Stromal cell of bone marrow (primary cell): ENCODE results near the gene FLAD1.
A peak's percentile ranks its signal among the peaks of the same experiment; 100 is the strongest.
"Not testable (repeated sequence)": the region's sequence is repeated elsewhere in the genome, so short reads cannot be mapped to it uniquely, and the experiment has no call there.

Experiments used
- DNase-seq: peaks from one replicate; pipeline ENCODE4 v3.0.0-alpha.2; 2012; ENCODE audit warnings: low read depth

FLAD1 gene

DNA sequence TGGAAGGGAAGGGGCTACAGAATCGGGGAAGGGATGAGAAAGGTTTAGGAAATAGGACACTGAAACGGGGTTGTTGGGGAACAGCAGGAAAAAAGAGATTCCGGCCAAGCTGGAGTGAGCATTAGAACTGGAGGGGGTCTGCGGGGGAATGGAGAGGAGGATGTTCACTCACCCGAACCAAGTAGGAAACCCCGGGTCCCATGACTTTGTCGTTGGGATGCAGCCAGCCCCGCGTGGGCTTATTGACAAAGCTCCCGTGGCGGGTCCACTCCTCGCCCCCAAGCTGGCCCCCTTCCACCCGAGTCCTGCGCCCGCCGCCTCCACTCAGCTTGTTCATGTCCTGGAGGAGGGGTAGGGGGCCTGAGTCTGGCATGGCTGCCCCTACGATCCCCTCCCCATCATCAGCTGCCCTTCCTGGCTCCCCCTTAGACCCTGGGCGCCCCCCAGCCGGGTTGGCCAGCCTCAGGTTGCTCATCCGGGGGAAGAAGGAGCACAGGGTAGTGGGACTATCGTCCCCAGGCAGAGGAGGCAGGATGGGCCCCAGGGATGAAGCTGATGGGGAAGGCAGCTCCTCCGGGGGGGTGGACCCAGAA lies 13.2 kb upstream of the FLAD1 start:
- no peak for DNase-seq

DNA sequence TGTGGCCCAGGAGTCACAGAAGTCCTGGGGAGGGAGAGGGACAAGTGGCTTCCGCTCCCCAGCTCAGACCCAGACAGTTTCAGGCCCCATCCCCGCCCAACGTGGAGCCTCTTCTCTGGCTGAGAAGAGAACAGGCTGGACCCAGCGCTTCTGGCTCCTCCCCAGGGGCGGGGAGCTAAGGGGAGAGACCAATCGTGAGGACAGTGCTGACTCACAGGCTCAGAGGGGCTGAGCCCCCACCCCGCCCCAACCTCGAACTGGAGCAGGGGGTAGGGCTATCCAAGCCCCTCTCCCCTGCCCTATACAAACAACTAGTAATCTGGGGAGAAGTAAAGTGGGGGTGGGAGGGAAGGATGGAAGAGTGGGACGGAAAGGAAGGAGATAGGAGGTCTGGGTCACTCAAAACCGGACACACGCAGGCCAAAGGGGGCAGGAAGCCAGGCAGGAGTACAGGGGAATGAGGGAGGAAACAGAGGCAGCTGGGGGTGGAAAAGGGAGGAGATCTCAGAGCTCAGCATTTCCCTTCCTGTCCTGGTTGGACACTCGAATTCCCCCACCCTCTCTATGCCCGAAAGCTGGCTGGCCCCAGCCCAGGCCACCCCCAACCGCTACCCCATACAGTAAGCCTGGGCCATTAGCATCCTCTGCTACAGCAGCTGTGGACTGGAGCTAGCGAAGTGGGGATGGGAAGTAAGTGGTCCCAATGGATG lies 12.4 kb upstream of the FLAD1 start, which contains the start of gene SHC1:
TSS of gene SHC1 (minus strand) at position 117 of the 710 bp plus-strand sequence. CDS start 221 bp downstream, outside the sequence.
- peak; percentile 97 for DNase-seq

DNA sequence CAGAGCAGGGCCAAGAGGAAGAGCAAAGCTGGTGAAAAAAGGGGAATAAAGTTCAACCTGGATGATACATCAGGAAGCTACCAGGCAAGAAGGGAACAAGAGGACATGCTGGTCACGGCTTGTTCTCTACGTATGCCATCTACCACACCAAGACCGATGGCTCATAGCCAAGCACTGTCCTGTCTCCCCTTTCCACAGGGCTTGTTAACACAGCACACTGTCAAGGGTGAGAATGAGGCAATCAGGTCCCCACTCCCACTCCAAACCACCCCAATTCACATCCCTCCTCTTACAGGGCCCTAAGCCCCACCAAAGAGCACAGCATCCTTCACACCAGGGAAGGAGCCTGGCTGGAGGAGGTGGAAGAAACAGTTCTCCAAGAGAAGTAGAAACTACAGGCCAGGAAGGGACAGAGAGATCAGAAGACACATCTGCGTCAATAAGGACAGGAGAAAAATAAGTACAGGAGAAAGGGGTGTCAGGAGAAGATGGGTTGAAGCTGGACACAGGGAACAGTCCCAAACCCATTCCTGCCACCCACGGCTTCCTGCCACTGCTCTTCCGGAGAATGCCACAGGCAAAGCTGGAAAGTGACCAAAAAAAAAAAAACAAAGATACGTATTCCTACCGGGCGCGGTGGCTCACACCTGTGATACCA lies 11.7 kb upstream of the FLAD1 start:
- DNase-seq, result no peak

DNA sequence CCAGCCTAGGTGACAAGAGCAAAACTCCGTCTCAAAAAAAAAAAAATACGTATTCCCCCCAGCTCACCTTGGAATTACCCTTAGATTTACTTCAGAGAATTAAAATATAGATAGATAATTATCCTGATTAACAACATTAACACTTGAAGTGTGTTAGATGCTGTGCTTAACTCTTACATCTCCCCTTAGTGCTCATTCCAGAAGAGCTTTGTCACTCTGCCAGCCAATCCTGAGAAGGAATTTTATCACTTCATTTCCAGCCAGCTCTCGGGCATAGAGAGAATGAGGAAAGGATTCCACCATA lies 11.0 kb upstream of the FLAD1 start:
- no peak for DNase-seq

DNA sequence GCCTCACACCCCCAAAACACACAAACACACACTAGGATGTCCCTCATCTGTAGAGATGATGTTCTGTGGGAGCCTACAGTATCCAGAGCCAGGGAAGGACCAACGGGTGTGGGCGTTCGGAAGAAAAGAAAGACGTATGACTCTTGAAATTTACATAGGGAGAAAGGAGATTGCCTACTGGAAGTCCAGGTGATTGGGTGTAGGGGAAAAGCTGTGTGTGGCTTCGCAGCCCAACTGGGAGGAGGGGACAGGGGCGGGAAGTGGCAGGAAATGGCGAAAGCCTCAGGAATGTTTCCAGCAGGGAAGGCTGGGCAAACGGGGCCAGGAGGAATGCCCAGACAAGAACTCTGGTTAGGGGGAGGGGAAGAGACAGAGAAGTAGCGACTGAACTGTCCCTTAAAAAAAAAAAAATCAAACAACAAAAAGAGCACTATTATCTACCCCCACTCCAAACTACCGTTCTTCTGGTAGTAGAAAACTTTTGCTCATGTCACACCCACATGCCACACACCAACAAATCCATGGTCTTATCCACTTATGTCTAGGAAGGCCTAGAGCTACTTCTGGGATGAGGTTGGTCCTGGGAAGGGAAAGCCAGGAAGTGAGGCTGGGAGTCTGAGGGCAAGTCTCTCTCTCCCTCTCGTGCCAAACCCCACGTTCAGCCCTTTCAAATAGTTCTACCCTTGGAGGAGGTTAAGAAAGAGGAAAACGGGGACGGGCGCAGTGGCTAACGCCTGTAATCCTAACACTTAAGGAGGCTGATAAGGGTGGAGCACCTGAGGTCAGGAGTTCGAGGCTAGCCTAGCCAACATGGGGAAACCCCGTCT lies 10.4 kb upstream of the FLAD1 start:
- peak; percentile 81 for DNase-seq

DNA sequence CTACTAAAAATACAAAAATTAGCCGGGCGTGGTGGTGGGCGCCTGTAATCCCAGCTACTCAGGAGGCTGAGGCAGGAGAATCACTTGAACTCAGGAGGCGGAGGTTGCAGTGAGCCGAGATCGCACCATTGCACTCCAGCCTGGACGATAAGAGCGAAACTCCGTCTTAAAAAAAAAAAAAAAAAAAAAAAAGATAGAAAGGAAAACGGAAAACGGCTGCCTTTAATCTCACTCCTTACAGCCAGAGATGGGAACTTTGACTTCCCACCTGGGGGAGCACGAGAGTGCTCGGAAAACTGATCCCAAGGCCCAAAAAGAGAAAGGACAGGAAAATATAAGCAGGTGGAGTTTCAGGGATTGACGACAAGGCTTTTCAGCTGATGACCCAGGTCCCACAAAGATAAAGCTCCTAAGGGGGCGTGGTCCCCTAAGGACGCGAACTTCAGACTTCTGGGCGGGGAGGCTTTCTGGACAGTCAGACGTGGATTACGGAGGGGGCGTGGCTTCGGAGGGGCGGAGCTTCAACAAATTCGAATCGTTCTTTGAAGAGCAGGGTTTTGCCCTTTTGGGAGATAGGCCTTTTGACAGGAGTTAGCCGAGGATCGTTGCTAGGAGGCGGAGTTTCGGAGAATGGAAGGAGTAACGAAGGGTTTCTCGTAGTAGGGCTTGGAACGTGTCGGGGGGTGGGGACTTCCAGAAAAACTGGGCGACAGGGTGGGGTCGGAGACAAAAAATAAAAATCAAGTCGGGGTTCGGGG lies 9.6 kb upstream of the FLAD1 start:
- DNase-seq, result peak; percentile 93

DNA sequence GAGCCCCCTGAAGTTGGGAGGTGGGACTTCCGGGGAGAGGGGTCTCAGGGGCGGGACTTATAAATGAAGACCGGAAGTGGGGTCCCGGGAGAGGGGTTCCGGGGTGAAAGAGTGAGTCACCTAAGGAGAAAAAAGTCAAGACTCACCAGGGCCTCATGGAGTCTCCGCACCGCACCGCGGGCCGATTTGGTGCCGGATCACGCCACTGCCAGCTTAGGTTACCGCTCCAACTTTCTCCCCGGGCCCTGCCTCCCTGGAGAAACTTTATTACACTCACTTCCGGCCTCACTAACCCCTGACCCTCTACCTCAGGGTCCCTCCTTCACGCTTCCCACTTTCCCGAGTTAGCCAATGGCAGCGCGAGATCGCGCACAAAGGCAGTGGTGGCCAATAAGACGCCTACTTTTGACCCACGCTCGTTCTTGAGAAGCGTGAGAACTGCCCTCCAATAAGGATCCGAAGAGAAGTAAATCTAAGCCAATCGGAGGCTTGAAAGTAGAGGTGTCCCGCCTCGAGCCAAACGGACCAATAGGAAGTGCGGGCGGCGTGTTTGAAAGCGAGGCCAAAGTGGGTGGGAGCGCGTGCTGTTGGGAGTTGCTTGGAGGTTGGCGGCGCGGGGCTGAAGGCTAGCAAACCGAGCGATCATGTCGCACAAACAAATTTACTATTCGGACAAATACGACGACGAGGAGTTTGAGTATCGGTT lies 8.9 kb upstream of the FLAD1 start, which contains the start of gene CKS1B:
TSS of gene CKS1B (plus strand) at position 580 of the 706 bp plus-strand sequence. CDS start at position 645, 65 bp downstream.
- DNase-seq, result peak; percentile 100

DNA sequence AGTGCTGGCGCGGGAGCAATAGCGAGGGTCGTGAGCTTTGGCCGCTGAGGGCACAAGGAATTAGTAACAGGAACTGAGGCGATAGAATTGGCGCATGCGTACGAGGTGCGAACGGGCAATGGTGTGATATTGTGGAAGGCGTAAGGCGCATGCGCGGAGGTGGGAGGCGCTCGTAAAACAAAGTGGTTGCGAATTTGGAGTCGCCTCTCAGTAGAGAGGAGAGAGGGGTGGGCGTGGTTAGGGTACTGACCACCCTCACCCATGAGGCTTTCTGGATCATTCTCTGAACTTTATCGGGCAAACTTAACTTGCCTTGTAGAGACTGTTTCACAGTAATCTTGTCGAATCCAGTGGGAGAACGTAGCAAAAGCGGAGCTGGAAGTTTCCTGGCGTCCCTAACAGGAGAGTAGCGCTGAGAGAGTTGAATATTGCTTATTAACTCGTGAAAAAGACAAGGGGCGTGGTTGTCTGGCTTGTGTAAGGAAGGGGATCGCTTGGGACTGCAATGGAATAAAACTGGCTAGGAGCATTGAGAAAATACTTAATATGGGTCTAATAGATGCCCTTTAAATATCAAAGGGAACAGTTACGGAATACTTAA lies 8.2 kb upstream of the FLAD1 start:
- DNase-seq, result peak; percentile 90

DNA sequence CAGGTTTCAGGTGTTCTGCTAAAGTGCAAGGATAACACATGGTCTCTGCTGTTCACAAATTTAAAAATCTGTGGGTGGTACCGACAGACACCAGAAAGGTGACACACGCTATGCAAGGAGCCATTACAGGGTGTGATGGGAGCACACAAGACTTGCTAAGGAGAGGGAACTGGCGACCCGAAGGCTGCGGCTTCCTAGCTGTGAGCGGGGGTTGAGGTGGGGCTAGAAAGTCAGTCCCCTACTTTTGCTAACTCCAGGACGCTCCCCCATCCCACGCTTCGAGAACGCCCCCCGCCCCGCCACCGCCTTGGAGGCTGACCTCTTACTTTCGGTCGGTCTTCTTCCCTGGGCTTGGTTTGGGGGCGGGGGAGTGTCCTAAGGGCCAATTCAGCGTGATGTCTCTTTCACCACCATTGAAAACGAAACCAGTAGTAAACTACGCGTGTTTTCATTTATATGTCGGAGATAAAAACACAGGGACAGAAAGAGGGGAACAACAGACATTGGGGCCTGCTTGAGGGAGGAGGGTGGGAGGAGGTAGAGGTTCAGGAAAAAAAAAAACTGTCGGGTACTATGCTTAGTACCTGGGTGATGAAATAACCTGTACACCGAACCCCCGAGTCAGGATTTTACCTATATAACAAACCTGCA lies 7.6 kb upstream of the FLAD1 start:
- DNase-seq, result peak; percentile 52

DNA sequence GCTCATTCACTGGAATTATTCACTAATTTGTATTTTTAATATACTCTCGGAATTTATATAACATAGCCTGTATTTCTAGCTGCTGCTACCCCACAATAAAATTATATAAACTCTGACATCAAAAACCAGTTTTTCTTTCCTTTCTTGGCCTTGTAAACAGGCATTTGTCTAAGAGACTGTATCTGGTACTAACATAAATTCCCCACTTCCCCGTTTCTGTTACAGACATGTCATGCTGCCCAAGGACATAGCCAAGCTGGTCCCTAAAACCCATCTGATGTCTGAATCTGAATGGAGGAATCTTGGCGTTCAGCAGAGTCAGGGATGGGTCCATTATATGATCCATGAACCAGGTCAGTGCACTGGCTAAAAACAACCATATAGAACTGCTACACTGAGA lies 5.4 kb upstream of the FLAD1 start:
- not testable (repeated sequence) for DNase-seq

DNA sequence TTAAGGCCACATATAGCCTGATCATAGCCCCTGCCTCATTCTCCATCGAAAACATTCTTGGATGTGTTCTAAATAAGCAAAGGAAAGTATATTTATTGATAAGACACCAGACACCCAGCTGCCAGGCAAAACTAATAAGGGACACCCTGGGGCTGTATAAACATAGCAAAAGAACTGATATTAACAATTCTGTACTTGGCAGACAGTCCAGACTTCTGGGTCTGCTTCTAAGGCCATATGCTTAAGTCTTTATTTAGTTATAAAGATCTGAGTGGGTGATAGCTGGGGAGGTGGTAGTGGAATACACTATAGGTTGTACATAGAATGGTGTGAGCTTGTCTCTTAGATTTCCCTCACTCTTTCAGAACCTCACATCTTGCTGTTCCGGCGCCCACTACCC lies 4.8 kb upstream of the FLAD1 start:
- no peak for DNase-seq

DNA sequence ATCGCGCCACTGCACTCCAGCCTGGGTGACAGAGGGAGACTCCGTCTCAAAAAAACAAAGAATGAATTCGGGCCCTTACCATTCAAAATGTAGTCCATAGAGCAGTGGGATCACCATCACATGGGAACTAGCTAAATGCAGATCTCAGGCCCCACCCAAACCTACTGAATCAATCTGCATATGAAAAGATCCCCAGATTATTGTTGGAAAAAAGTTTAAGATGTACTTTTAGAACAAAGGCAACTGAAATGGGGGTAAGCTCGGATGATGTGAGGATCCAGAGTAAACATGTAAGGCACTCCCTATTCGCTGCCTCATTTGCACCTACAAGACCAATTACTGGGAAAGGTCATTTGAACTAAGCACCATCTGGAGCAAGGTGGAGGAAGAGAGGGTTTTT lies 803 bp upstream of the FLAD1 start:
- DNase-seq, result no peak

DNA sequence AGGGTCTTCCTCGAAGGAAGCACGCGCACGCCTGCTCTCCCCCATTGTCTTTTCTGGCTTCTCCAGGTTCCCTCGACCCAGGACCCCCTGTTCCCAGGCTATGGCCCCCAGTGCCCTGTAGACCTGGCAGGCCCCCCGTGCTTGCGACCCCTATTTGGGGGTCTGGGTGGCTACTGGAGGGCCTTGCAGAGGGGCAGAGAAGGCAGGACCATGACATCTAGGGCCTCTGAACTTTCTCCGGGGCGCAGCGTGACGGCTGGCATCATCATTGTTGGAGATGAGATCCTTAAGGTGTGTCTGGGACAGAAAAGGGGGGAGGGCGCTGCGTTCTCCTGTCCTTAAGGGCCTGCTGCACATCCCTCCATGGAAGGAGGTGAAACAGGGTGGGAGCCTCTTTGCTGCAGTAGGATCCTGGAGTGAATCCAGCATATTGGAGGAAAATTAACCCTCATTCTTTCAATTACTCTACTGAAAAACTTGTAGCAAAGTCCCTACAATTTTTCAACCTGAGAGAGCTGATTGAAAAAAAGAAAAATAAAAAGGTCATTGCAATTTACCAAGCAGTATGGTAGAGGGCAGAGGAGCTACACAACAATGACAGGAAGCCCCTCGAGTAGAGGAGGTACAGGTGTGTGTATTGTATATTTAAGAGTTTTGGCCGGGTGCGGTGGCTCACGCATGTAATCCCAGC lies 777 bp downstream of the FLAD1 start:
- DNase-seq, result no peak

DNA sequence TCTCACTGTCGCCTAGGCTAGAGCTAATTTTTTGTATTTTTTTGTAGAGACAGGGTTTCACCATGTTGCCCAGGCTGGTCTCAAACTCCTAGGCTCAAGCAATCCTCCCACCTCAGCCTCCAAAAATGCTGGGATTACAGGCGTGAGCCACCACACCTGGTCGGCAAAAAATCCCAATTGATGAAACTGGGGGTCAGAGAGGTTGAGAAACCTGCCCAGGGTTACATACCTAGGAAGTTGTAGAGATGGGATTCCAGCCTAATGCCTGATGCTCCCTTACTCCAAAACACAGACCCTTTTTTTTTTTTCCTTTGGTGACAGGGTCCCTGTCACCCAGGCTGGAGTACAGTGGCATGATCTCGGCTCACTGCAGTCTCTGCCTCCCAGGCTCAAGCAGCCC lies 3.6 kb downstream of the FLAD1 start:
- DNase-seq, result not testable (repeated sequence)

DNA sequence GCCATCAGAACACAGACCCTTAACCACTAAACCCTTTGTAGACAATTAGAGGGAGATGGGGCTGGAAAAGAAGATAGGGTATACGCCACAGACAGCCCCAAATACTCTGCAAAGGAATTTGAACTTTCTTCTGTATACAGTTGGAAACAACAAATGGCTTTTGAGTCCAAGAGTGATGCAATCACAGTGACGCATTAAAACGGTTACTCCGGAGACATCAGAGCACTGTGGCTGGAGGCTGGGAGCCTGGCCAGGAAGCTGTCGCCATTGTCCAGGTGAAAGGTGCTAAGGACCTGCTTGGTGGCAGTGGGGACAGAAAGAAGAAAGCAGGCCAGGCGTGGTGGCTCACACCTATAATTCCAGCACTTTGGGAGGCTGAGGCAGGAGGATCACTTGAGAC lies 4.2 kb downstream of the FLAD1 start:
- no peak for DNase-seq

DNA sequence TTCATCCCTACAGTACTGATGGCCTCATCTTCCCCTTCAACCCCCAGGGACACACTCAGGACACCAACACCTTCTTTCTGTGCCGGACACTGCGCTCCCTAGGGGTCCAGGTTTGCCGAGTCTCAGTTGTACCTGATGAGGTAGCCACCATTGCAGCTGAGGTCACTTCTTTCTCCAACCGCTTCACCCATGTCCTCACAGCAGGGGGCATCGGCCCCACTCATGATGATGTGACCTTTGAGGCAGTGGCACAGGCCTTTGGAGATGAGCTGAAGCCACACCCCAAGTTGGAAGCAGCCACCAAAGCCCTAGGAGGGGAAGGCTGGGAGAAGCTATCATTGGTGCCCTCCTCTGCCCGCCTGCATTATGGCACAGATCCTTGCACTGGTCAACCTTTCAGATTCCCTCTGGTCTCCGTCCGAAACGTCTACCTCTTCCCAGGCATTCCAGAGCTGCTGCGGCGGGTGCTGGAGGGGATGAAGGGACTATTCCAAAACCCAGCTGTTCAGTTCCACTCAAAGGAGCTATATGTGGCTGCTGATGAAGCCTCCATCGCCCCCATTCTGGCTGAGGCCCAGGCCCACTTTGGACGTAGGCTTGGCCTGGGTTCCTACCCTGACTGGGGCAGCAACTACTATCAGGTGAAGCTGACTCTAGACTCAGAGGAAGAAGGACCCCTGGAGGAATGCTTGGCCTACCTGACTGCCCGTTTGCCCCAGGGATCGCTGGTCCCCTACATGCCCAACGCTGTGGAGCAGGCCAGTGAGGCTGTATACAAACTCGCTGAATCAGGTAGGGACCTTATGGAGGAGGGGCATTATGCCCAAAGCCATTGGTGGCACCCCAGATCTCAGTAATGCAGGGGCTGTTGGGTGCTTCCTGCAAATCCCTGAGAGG lies 5.2 kb downstream of the FLAD1 start:
- DNase-seq, result no peak

DNA sequence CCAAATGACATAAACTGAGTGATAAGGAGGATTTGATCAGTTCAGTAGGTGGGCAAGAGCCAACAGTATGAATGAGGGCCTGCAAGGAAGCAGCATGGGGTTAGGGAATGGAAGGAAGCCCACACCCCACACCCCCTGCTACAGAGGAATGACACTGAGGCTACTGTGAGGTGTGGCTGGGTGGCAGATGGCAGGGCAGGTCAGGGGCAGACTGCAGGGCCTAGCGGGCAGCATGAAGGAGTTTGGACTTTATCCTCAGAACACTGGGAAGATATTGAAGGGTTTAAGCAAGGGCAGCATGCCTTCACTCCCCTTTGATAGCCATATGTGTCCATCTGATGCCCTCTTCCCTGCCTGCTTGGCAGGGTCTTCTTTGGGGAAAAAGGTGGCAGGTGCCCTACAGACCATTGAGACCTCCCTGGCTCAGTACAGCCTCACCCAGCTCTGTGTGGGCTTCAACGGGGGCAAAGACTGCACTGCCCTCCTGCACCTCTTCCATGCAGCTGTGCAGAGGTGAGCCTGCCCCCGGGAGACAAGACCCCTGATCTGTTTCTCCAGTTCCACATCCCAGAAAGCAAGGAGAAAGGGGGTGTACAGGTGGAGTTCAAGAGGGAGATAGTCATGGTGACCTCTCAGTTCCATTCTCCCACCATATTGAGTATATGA lies 6.2 kb downstream of the FLAD1 start:
- no peak for DNase-seq

DNA sequence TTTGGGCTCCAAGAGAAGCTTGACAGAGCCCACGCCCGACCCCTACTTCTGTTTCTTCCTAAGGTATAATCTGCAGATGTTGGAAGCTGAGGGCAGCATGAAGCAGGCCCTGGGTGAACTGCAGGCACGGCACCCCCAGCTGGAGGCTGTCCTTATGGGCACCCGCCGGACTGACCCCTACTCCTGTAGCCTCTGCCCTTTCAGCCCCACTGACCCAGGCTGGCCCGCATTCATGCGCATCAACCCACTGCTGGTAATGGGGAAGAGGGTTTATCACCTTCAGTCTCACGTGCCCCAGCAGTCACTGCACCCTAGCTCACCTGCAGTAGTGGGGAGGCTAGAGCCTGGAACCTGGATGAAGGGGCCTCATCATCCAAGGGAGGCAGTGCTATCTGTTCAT lies 7.1 kb downstream of the FLAD1 start:
- DNase-seq, result no peak
